ENCODE results near the gene TMOD2.

Gene TMOD2

GRCh38 chr15:51848811-51849210, 97.4 kb downstream of the TMOD2 start:
- Histone ChIP-seq H3K9me2 (replicated peaks; ENCODE audit: insufficient read depth, low read length) (no peaks in the 10 kb centered on the region), H3K9me3 (replicated peaks; ENCODE audit: insufficient read depth, low read length) (no peaks in the 10 kb centered on the region), H3K4me1 (ENCODE audit: low read length) (no peaks in the 10 kb centered on the region), H3K4me2 (ENCODE audit: low read depth, low read length) (no peak overlapping the region), H3K79me2 (ENCODE audit: low read length) (peaks cover 100% of the 10 kb centered on the region), H4K20me1 (ENCODE audit: insufficient read depth, low read length) (peaks cover 5% of the 10 kb centered on the region; the same call in 1 of the 2 replicates), H3K4me3 (ENCODE audit: low read length) (no peak overlapping the region), H3F3A (ENCODE audit: insufficient read depth, low read length) (no peaks in the 10 kb centered on the region), H3K36me3 (replicated peaks; ENCODE audit: insufficient read depth, low read length) (no peaks in the 10 kb centered on the region), H3K9ac (ENCODE audit: low read length) (no peak overlapping the region), H2AFZ (ENCODE audit: low read length) (no peak overlapping the region), H3K27me3 (replicated peaks; ENCODE audit: insufficient read depth, low read length) (no peaks in the 10 kb centered on the region), H3K27ac (ENCODE audit: low read length) (no peak overlapping the region)
- DNase-seq = no peak
- TF ChIP-seq EZH2phosphoT487 (IDR thresholded peaks at IDR 0.05; ENCODE audit: low read length) (no peak), CTCF (IDR thresholded peaks at IDR 0.05; ENCODE audit: low read length) (no peak), EZH2 (optimal IDR thresholded peaks at IDR 0.05; ENCODE audit: low read depth, low read length) (no peak)

- Histone ChIP-seq H3K27ac (ENCODE audit: low read length) (no peak overlapping the region), H3K9me2 (replicated peaks; ENCODE audit: insufficient read depth, low read length) (no peaks in the 10 kb centered on the region), H3K4me1 (ENCODE audit: low read length) (no peaks in the 10 kb centered on the region), H3K4me3 (ENCODE audit: low read length) (no peak overlapping the region), H3K36me3 (replicated peaks; ENCODE audit: insufficient read depth, low read length) (no peaks in the 10 kb centered on the region), H3K27me3 (replicated peaks; ENCODE audit: insufficient read depth, low read length) (no peaks in the 10 kb centered on the region), H3F3A (ENCODE audit: insufficient read depth, low read length) (no peaks in the 10 kb centered on the region), H3K79me2 (ENCODE audit: low read length) (peaks cover 100% of the 10 kb centered on the region), H3K9ac (ENCODE audit: low read length) (no peak overlapping the region), H3K9me3 (replicated peaks; ENCODE audit: insufficient read depth, low read length) (no peaks in the 10 kb centered on the region), H3K4me2 (ENCODE audit: low read depth, low read length) (no peak overlapping the region), H4K20me1 (ENCODE audit: insufficient read depth, low read length) (peaks cover 5% of the 10 kb centered on the region; the same call in 1 of the 2 replicates), H2AFZ (ENCODE audit: low read length) (no peak overlapping the region)
- no peak for DNase-seq
- TF ChIP-seq CTCF (IDR thresholded peaks at IDR 0.05; ENCODE audit: low read length) (no peak), EZH2 (optimal IDR thresholded peaks at IDR 0.05; ENCODE audit: low read depth, low read length) (no peak), EZH2phosphoT487 (IDR thresholded peaks at IDR 0.05; ENCODE audit: low read length) (no peak)
Observed at GRCh38 chr15:51849860-51850259, 98.5 kb downstream of the TMOD2 start.

- peaks cover 92% of the 10 kb centered on the region for H3K79me2 ChIP-seq (ENCODE audit: low read length)
Observed at GRCh38 chr15:51853998-51854397, 102.6 kb downstream of the TMOD2 start.

More at GRCh38 chr15:51853998-51854397, 102.6 kb downstream of the TMOD2 start:
- no peaks in the 10 kb centered on the region for H3K27me3 ChIP-seq (replicated peaks; ENCODE audit: insufficient read depth, low read length)
- H3K36me3 ChIP-seq (replicated peaks; ENCODE audit: insufficient read depth, low read length) = no peaks in the 10 kb centered on the region
- no peak overlapping the region for H3K4me3 ChIP-seq (ENCODE audit: low read length)
- no peak for DNase-seq
- no peak overlapping the region for H3K4me2 ChIP-seq (ENCODE audit: low read depth, low read length)
- peaks cover 9% of the 10 kb centered on the region; the same call in 1 of the 2 replicates for H4K20me1 ChIP-seq (ENCODE audit: insufficient read depth, low read length)
- no peak overlapping the region for H3K9ac ChIP-seq (ENCODE audit: low read length)
- TF ChIP-seq EZH2phosphoT487 (IDR thresholded peaks at IDR 0.05; ENCODE audit: low read length) (no peak), CTCF (IDR thresholded peaks at IDR 0.05; ENCODE audit: low read length) (no peak), EZH2 (optimal IDR thresholded peaks at IDR 0.05; ENCODE audit: low read depth, low read length) (no peak)
- H2AFZ ChIP-seq (ENCODE audit: low read length) = no peak overlapping the region
- no peaks in the 10 kb centered on the region for H3K9me3 ChIP-seq (replicated peaks; ENCODE audit: insufficient read depth, low read length)
- H3F3A ChIP-seq (ENCODE audit: insufficient read depth, low read length) = no peaks in the 10 kb centered on the region
- H3K9me2 ChIP-seq (replicated peaks; ENCODE audit: insufficient read depth, low read length) = no peaks in the 10 kb centered on the region
- no peaks in the 10 kb centered on the region for H3K4me1 ChIP-seq (ENCODE audit: low read length)
- H3K27ac ChIP-seq (ENCODE audit: low read length) = no peak overlapping the region

Measured in MM.1S (cell line).